Tibial nerve (tissue), 4 donors: ENCODE data around the gene FGF19.

ENCODE experiments used
- EP300 ChIP-seq, 2 donors: sonication (generic); formaldehyde crosslinking; IDR thresholded peaks; one replicate each; pipeline ENCODE4 v1.6.1; 2017; ENCODE audit warnings: antibody characterized with exemption in 2 of 2, mild to moderate bottlenecking in 1 of 2
- POLR2A ChIP-seq, 2 donors: fragments of 450-650 bp; IDR thresholded peaks; one replicate each; pipeline ENCODE4 v1.6.1; 2017; ENCODE audit warnings: antibody characterized with exemption in 2 of 2, mild to moderate bottlenecking in 2 of 2, moderate library complexity in 2 of 2
- TF ChIP-seq, protein P1 (sequence below), 5 experiments: fragments of 200-600 bp in 3 of 5; fragments of 450-650 bp in 2 of 5; sonication (generic) in 3 of 5; IDR thresholded peaks; one replicate each; pipeline ENCODE4 v1.5.1; 2016 to 2019; ENCODE audit warnings: antibody characterized with exemption in 5 of 5, mild to moderate bottlenecking in 3 of 5, moderate library complexity in 2 of 5

DNA sequence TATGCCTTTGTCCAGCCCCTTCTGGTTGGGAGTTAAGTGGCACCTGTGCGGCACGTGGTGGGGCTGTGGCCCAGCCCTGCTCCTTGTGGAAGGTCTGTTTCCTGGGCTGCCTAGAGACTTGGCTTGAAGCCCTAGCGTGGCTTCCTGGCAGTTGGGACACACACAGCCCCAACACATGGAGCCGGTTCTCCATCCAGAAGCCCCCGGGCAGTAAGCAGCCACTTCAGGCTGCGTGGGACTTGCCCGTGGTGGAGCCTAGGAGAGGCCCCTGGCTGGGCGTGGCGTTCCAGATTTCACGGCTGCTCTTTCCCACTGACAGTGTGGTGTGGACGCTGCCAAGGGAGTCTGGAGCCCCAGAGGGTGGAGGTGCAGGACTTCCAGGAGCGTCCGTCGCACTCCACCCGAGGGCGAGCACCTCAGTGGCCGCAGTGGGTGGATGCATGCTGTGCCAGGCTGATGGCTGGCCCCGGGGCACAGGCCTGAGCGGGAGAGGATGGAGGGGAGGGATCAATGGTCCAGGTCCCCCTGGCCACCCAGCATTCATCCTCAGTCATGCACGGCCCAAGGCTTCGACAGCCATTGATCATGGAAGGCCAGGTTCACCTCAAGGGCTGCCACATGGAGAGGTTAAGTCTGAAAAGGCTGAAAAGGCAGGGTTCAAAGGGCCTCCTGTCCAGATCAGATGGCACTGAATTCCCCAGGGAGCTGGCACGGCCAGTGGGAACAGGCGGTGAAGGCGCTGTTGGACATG is 53.6 kb downstream of the FGF19 start:
- TF ChIP-seq, protein P1, sequence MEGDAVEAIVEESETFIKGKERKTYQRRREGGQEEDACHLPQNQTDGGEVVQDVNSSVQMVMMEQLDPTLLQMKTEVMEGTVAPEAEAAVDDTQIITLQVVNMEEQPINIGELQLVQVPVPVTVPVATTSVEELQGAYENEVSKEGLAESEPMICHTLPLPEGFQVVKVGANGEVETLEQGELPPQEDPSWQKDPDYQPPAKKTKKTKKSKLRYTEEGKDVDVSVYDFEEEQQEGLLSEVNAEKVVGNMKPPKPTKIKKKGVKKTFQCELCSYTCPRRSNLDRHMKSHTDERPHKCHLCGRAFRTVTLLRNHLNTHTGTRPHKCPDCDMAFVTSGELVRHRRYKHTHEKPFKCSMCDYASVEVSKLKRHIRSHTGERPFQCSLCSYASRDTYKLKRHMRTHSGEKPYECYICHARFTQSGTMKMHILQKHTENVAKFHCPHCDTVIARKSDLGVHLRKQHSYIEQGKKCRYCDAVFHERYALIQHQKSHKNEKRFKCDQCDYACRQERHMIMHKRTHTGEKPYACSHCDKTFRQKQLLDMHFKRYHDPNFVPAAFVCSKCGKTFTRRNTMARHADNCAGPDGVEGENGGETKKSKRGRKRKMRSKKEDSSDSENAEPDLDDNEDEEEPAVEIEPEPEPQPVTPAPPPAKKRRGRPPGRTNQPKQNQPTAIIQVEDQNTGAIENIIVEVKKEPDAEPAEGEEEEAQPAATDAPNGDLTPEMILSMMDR (IDR thresholded peaks at IDR 0.05), result no peak
- TF ChIP-seq POLR2A (IDR thresholded peaks at IDR 0.05) (no peak), EP300 (IDR thresholded peaks at IDR 0.05) (no peak)
